Erythroblast (primary cell): ENCODE measurements around the gene DNAJC2.

Experiments used
- GATA1 ChIP-seq: IDR thresholded peaks from 2 replicates; pipeline ENCODE4 v1.6.1; 2011; ENCODE audit warnings: low read depth, mild to moderate bottlenecking, control low read depth, low read length, moderate library complexity
- POLR2A ChIP-seq: IDR thresholded peaks from 2 replicates; pipeline ENCODE4 v1.6.1; 2011; ENCODE audit warnings: mild to moderate bottlenecking, low read length

GRCh38 chr7:103349805-103350204 is 5.2 kb upstream of the DNAJC2 start:
- TF ChIP-seq POLR2A (no peak), GATA1 (no peak)
